Activated CD4-positive, alpha-beta T cell treated with anti-CD3 and anti-CD28 coated beads, Interleukin-2, amount 10 ng/mL, durations not matched to agents 24 days and 14 days (primary cell): Measurements from ENCODE around the gene ZBTB44. TPM values are rescaled to one million over a fixed set of nuclear protein-coding genes. Genes with fewer than 3 reads are reported as not detected.

Source experiments
- DNase-seq: peaks from one replicate; pipeline ENCODE4 v3.0.0; 2022
- H3K27ac Mint-ChIP-seq: one replicate; pipeline ENCODE4 v1.8.0; 2022; ENCODE audit warnings: mild to moderate bottlenecking, mixed read lengths
- H3K27me3 Mint-ChIP-seq: one replicate; pipeline ENCODE4 v1.8.0; 2022; ENCODE audit warnings: mixed read lengths
- H3K36me3 Mint-ChIP-seq: one replicate; pipeline ENCODE4 v1.8.0; 2022; ENCODE audit warnings: low read depth, mild to moderate bottlenecking, mixed read lengths
- H3K4me1 Mint-ChIP-seq: one replicate; pipeline ENCODE4 v1.8.0; 2021; ENCODE audit warnings: mixed read lengths
- H3K4me3 Mint-ChIP-seq: one replicate; pipeline ENCODE4 v1.8.0; 2022; ENCODE audit warnings: mild to moderate bottlenecking, moderate library complexity, mixed read lengths
- H3K9me3 Mint-ChIP-seq: one replicate; pipeline ENCODE4 v1.8.0; 2021; ENCODE audit warnings: mixed read lengths
- intact Hi-C: fragments of 100-400 bp; cut with micrococcal nuclease; formaldehyde crosslinking; loops from one replicate; pipeline ENCODE4 v1.15.1; 2023
- total RNA-seq: library from RNA; stranded (reverse); gene quantifications from 2 replicates; pipeline ENCODE4 v1.2.3, GENCODE V29; 2022

ZBTB44 gene
- total RNA-seq, 1 donor from 2014 or later: 36.0 TPM

DNA sequence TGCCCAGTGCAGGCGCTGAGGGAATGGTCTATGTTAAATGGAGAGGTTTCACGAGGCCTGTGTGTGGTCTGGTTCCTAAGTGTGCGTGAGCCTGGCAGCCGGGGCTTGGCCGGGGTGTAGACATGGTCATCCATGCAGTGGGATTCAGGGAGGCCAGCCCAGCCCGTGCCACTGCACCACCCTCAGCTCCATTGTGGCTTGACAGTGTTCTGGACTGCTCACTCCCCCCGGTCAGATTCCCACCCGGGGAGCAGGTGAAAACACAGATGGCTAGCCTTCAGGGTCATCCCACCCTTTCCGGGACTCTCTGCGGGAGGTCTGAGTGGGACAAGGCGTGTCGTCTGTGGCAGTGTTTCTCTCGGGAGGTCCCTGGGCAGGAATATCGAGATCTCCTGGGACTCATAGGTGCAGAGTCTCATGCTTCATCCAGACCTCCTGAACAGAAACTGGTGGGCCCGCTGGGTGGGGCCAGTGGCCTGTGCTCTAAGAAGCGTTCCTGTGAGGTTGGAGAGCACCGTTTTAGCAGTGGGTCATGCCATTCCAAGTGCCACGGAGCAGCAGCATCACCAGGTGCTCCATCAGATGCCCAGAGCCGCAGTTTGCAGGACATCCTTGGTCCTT, 102.8 kb downstream of the ZBTB44 start:
- H3K36me3 Mint-ChIP-seq: no peaks in the 10 kb centered on the region
- intact Hi-C loops: loop anchor here (2.0 to 5.0 kb wide), 2 partner anchors 103 to 650 kb away; partner anchors contain the start of gene ZBTB44
- no peak for DNase-seq
- H3K27ac Mint-ChIP-seq: no peak overlapping the region
- H3K27me3 Mint-ChIP-seq: peaks cover 2% of the 10 kb centered on the region
- H3K9me3 Mint-ChIP-seq: no peaks in the 10 kb centered on the region
- H3K4me3 Mint-ChIP-seq: no peak overlapping the region
- no peaks in the 10 kb centered on the region for H3K4me1 Mint-ChIP-seq

GRCh38 chr11:130211144-130211543, 103.6 kb downstream of the ZBTB44 start:
- intact Hi-C loops: loop anchor here (5.0 kb wide), 1 partner anchor 651 kb away; no protein-coding TSS in a partner anchor
- Mint-ChIP-seq H3K27ac (no peak overlapping the region), H3K36me3 (no peaks in the 10 kb centered on the region), H3K9me3 (no peaks in the 10 kb centered on the region), H3K4me3 (no peak overlapping the region), H3K4me1 (no peaks in the 10 kb centered on the region), H3K27me3 (peaks cover 2% of the 10 kb centered on the region)
- no peak for DNase-seq

DNA sequence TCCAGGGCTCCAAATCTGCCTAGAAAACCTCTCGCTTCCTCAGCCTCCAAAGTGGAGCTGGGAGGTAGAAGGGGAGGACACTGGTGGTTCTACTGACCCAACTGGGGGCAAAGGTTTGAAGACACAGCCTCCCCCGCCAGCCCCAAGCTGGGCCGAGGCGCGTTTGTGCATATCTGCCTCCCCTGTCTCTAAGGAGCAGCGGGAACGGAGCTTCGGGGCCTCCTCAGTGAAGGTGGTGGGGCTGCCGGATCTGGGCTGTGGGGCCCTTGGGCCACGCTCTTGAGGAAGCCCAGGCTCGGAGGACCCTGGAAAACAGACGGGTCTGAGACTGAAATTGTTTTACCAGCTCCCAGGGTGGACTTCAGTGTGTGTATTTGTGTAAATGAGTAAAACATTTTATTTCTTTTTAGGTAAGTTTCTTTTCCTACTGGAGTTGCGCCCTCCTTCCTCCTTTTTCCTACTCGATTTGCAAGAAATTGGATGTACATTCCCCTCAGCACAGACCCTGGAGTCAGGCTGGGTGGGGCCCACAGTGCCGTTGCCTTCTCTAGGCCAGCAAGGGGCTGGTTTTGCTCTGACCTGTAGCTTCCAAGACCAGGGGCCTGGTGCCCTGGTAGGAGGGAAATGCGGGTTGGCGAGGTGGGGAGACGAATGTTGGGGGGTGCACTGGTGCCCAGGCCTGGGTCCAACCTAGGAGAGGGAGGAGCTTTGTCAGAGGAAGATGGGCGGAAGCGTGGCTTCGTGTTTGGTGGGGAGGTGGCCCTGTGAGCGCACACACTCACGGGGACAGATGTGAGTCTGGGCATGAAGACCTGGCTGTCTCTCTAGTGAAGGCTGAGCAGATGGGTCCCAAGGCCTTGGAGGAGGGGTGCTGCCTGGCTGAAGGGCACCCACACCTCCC, 104.5 kb downstream of the ZBTB44 start:
- Mint-ChIP-seq H3K9me3 (no peaks in the 10 kb centered on the region), H3K4me3 (no peak overlapping the region), H3K27me3 (peaks cover 2% of the 10 kb centered on the region), H3K4me1 (no peaks in the 10 kb centered on the region), H3K27ac (no peak overlapping the region), H3K36me3 (no peaks in the 10 kb centered on the region)
- DNase-seq: no peak
- intact Hi-C loops: loop anchor here (5.0 kb wide), 1 partner anchor 652 kb away; no protein-coding TSS in a partner anchor

- Mint-ChIP-seq H3K27me3 (peaks cover under 1% of the 10 kb centered on the region), H3K36me3 (no peaks in the 10 kb centered on the region), H3K27ac (no peak overlapping the region), H3K4me3 (no peak overlapping the region), H3K9me3 (no peaks in the 10 kb centered on the region), H3K4me1 (no peaks in the 10 kb centered on the region)
- DNase-seq: no peak
- intact Hi-C loops: no loop called here
Observed at GRCh38 chr11:130209128-130209932, 105.4 kb downstream of the ZBTB44 start.

- Mint-ChIP-seq H3K4me1 (no peaks in the 10 kb centered on the region), H3K36me3 (no peaks in the 10 kb centered on the region), H3K27me3 (no peaks in the 10 kb centered on the region), H3K27ac (no peak overlapping the region), H3K4me3 (no peak overlapping the region), H3K9me3 (no peaks in the 10 kb centered on the region)
- intact Hi-C loops: no loop called here
- DNase-seq: no peak
Observed at GRCh38 chr11:130208241-130209127, 106.2 kb downstream of the ZBTB44 start.

- no peaks in the 10 kb centered on the region for H3K4me1 Mint-ChIP-seq
- intact Hi-C loops: no loop called here
- DNase-seq: no peak
- H3K4me3 Mint-ChIP-seq: no peak overlapping the region
- no peak overlapping the region for H3K27ac Mint-ChIP-seq
- no peaks in the 10 kb centered on the region for H3K36me3 Mint-ChIP-seq
- no peaks in the 10 kb centered on the region for H3K9me3 Mint-ChIP-seq
- no peaks in the 10 kb centered on the region for H3K27me3 Mint-ChIP-seq
Observed at GRCh38 chr11:130206141-130206540, 108.6 kb downstream of the ZBTB44 start.

DNA sequence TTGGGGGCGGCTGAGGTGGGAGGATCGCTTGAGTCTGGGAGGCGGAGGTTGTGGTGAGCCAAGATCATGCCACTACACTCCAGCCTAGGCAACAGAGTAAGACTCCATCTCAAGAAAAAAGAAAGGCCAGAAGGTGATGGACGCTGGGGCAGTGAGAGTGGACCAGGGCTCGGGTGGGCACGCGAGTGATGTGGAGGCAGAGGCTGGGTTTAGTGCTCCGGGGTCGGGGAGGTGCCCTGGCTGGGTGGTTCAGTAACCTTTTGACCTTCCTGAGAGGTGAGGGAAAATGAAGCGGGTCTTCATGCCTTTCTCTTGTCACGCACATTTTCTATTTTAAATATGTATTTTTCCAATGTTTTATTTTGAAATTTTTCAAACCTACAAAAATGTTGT, 110.0 kb downstream of the ZBTB44 start:
- no peak overlapping the region for H3K4me3 Mint-ChIP-seq
- DNase-seq: no peak
- H3K27ac Mint-ChIP-seq: no peak overlapping the region
- no peaks in the 10 kb centered on the region for H3K9me3 Mint-ChIP-seq
- H3K36me3 Mint-ChIP-seq: no peaks in the 10 kb centered on the region
- no peaks in the 10 kb centered on the region for H3K27me3 Mint-ChIP-seq
- intact Hi-C loops: no loop called here
- no peaks in the 10 kb centered on the region for H3K4me1 Mint-ChIP-seq

- Mint-ChIP-seq H3K27ac (no peak overlapping the region), H3K27me3 (no peaks in the 10 kb centered on the region), H3K4me1 (no peaks in the 10 kb centered on the region), H3K36me3 (no peaks in the 10 kb centered on the region), H3K4me3 (no peak overlapping the region), H3K9me3 (no peaks in the 10 kb centered on the region)
- DNase-seq: no peak
- intact Hi-C loops: no loop called here
Observed at GRCh38 chr11:130203766-130204702, 110.7 kb downstream of the ZBTB44 start.

GRCh38 chr11:130202818-130203689, 111.7 kb downstream of the ZBTB44 start:
- DNase-seq: no peak
- intact Hi-C loops: no loop called here
- Mint-ChIP-seq H3K27ac (no peak overlapping the region), H3K27me3 (no peaks in the 10 kb centered on the region), H3K4me1 (no peaks in the 10 kb centered on the region), H3K4me3 (no peak overlapping the region), H3K9me3 (no peaks in the 10 kb centered on the region), H3K36me3 (no peaks in the 10 kb centered on the region)

DNA sequence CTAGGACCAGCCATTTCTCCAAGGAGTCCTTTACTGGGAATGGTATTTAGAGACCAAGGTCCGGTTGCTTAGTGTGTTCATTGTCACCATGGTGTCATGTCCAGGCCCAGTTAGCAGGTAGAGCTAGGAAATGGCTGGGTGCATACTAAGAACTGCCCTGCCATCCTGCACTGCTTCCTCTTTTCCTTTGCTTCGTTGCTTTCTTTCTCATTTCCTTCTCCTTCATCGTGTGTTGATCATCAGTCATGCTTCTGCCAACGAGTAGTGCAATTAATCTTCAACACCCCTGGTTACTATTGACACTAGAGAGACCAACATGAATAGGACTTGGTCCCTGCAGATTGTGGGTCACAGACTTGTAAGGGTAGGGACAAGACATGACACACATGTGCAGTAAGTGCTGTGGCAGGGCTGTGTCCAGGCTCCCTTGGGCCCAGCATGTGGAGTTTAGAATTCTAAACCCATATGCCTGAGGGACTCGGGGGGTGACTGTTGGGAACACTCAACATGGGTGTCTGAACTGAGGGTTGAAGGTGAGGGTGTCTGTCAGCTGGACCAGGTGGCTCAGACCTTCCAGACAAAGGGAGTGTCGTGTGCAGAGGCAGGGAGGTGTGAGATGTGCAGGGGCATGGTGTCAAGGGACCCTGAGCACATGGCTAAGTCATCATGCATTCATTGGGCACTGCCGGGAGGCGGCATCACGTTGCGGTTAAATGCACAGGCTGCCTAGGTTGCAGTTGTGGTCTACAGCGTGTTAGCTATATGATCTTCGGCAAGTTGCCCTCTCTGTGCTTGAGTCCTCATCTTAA, 112.5 kb downstream of the ZBTB44 start:
- DNase-seq: no peak
- Mint-ChIP-seq H3K36me3 (no peaks in the 10 kb centered on the region), H3K4me3 (no peak overlapping the region), H3K9me3 (no peaks in the 10 kb centered on the region), H3K4me1 (no peaks in the 10 kb centered on the region), H3K27me3 (no peaks in the 10 kb centered on the region), H3K27ac (no peak overlapping the region)
- intact Hi-C loops: no loop called here

- no peak overlapping the region for H3K4me3 Mint-ChIP-seq
- no peaks in the 10 kb centered on the region for H3K36me3 Mint-ChIP-seq
- H3K9me3 Mint-ChIP-seq: no peaks in the 10 kb centered on the region
- DNase-seq: no peak
- intact Hi-C loops: no loop called here
- H3K27ac Mint-ChIP-seq: no peak overlapping the region
- H3K27me3 Mint-ChIP-seq: no peaks in the 10 kb centered on the region
- no peaks in the 10 kb centered on the region for H3K4me1 Mint-ChIP-seq
Observed at GRCh38 chr11:130201026-130201425, 113.7 kb downstream of the ZBTB44 start.
